SW480 (cell line): ENCODE results near the gene ARF5.

ENCODE experiments used
- DNase-seq: peaks from one replicate; pipeline ENCODE4 v3.0.0-alpha.2; 2016; ENCODE audit warnings: low spot score

Gene ARF5

DNA sequence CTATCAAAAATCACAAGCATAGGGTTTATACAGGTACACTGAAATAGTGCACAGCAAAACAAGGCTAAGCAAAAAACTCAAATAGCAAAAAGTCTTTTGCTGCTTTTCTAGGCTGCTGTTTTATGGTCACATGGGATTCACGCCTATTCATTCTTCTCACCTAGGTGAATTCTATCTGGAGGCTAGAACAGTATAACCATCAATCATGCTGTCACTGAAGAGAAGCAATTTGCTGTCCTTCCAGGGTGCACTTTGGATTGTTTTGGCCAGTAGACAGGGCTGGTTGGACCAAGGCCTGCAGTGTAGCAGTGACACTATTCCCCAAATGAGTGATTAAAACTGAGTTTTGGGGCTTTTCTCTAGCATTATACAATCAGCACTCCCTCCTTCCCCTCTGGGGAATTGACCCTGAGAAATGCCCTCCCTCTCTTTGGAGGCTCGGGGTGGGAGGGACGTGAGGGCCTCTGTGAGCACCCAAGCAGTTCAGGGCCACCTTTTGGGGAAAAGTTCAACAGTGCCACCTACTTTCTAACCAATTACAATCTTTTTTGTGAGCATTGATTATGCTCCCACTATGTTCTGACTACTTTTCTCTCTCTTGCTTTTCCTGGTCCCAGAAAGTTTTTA, 47.6 kb downstream of the ARF5 start:
- DNase-seq, result no peak

DNA sequence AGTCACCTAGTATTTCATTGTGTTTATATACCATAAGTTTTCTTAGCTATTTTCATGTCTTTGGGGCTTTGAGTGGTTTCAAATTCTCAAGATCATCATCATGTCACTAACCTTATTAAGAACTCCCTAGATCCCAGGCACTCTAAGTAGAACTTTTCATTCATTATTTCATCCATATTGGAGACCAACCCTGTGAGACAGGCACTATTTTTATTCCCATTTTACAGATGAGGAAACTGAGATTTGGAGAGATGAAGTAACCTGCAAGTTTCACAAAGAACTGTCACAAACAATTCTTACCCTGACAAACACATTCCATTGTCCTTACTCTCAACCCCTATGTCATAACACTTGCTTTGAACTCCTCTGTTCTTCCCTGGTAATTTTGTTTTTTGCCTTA, 50.0 kb downstream of the ARF5 start:
- DNase-seq, result no peak
